Neural cell (in vitro differentiated cells): ENCODE data around the gene DEGS2.

Experiments used
- REST ChIP-seq: IDR thresholded peaks from 2 replicates; pipeline ENCODE4 v1.6.1; 2012; ENCODE audit warnings: borderline replicate concordance
- TAF1 ChIP-seq: IDR thresholded peaks from 2 replicates; pipeline ENCODE4 v1.6.1; 2012; ENCODE audit warnings: low read depth
- TF ChIP-seq, protein P1 (sequence below): fragments of 450-650 bp; IDR thresholded peaks from 2 replicates; pipeline ENCODE4 v1.5.1; 2014; ENCODE audit warnings: antibody characterized with exemption, mild to moderate bottlenecking, moderate library complexity; ENCODE audit not compliant: poor library complexity, severe bottlenecking

- no peak for TF ChIP-seq REST
- TF ChIP-seq TAF1, result no peak
- TF ChIP-seq, protein P1, sequence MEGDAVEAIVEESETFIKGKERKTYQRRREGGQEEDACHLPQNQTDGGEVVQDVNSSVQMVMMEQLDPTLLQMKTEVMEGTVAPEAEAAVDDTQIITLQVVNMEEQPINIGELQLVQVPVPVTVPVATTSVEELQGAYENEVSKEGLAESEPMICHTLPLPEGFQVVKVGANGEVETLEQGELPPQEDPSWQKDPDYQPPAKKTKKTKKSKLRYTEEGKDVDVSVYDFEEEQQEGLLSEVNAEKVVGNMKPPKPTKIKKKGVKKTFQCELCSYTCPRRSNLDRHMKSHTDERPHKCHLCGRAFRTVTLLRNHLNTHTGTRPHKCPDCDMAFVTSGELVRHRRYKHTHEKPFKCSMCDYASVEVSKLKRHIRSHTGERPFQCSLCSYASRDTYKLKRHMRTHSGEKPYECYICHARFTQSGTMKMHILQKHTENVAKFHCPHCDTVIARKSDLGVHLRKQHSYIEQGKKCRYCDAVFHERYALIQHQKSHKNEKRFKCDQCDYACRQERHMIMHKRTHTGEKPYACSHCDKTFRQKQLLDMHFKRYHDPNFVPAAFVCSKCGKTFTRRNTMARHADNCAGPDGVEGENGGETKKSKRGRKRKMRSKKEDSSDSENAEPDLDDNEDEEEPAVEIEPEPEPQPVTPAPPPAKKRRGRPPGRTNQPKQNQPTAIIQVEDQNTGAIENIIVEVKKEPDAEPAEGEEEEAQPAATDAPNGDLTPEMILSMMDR, result no peak
Observed at GRCh38 chr14:100098171-100098570, 61.3 kb downstream of the DEGS2 start.
